DMS153 treated with DMSO at 0.1 percent for 48 hours (cell line): ENCODE measurements around the gene SLC27A2.

ENCODE experiments used
- DNase-seq: peaks from one replicate; lab custom pipeline; 2025; ENCODE audit not compliant: unreplicated experiment; lab: John Stamatoyannopoulos, UW

Gene SLC27A2

GRCh38 chr15:50262533-50262932, 80.5 kb downstream of the SLC27A2 start:
- no peak for DNase-seq

GRCh38 chr15:50265620-50266019, 83.6 kb downstream of the SLC27A2 start, which contains the start of gene HDC:
TSS of gene HDC (minus strand) at chr15:50265726. CDS start at chr15:50265623, 103 bp downstream.
- DNase-seq, result no peak

GRCh38 chr15:50267577-50267976, 85.6 kb downstream of the SLC27A2 start:
- DNase-seq, result no peak

- no peak for DNase-seq
These were observed 93.1 kb downstream of the SLC27A2 start for GRCh38 chr15:50275091-50275490.

GRCh38 chr15:50275908-50276307, 93.9 kb downstream of the SLC27A2 start:
- no peak for DNase-seq

GRCh38 chr15:50277370-50277769, 95.4 kb downstream of the SLC27A2 start:
- no peak for DNase-seq

GRCh38 chr15:50278496-50278895, 96.5 kb downstream of the SLC27A2 start:
- DNase-seq, result no peak

- no peak for DNase-seq
These were observed 98.3 kb downstream of the SLC27A2 start for GRCh38 chr15:50280271-50280670.

GRCh38 chr15:50281427-50281826, 99.4 kb downstream of the SLC27A2 start:
- DNase-seq, result no peak
